Neuronal stem cell (in vitro differentiated cells): ENCODE results near the gene ABCB9.

ENCODE experiments used
- DNase-seq: peaks from one replicate; pipeline ENCODE4 v3.0.0-alpha.2; 2013; ENCODE audit warnings: low spot score
- H2AFZ ChIP-seq: one replicate; pipeline ENCODE4 v1.6.1; 2013; ENCODE audit warnings: mild to moderate bottlenecking, low read length, inconsistent platforms
- H2AK5ac ChIP-seq: 2 replicates; pipeline ENCODE4 v1.6.1; 2013; ENCODE audit warnings: low read depth, mild to moderate bottlenecking, inconsistent platforms, low read length, moderate library complexity, mixed read lengths
- H2BK120ac ChIP-seq: 2 replicates; pipeline ENCODE4 v1.6.1; 2013; ENCODE audit warnings: low read depth, mild to moderate bottlenecking, inconsistent platforms, low read length, moderate library complexity, mixed read lengths
- H2BK12ac ChIP-seq: one replicate; pipeline ENCODE4 v1.6.1; 2013; ENCODE audit warnings: low read length, inconsistent platforms
- H2BK15ac ChIP-seq: 2 replicates; pipeline ENCODE4 v1.6.1; 2013; ENCODE audit warnings: mild to moderate bottlenecking, low read length, inconsistent platforms, mixed read lengths
- H2BK5ac ChIP-seq: one replicate; pipeline ENCODE4 v1.6.1; 2013; ENCODE audit warnings: inconsistent platforms, mild to moderate bottlenecking, low read length, moderate library complexity
- H3K14ac ChIP-seq: one replicate; pipeline ENCODE4 v1.6.1; 2013; ENCODE audit warnings: low read length, inconsistent platforms
- H3K18ac ChIP-seq: 2 replicates; pipeline ENCODE4 v1.6.1; 2013; ENCODE audit warnings: low read length, inconsistent platforms
- H3K23ac ChIP-seq: 2 replicates; pipeline ENCODE4 v1.6.1; 2013; ENCODE audit warnings: low read depth, mild to moderate bottlenecking, mixed read lengths, low read length, inconsistent platforms; ENCODE audit not compliant: poor library complexity
- H3K27ac ChIP-seq: replicated peaks from 3 replicates; pipeline ENCODE4 v1.5.1; 2013; ENCODE audit warnings: low read length, inconsistent platforms
- H3K27me3 ChIP-seq, 3 experiments: 2 replicates each; pipeline ENCODE4 v1.6.1; 2013; ENCODE audit warnings: low read length in 3 of 3, mild to moderate bottlenecking in 2 of 3, inconsistent platforms in 1 of 3, low read depth in 1 of 3, mixed read lengths in 1 of 3, moderate library complexity in 1 of 3; ENCODE audit not compliant: control insufficient read depth in 3 of 3, insufficient read depth in 3 of 3
- H3K36me3 ChIP-seq, 2 donors: replicated peaks in 1 of 2; 2 replicates each; pipeline ENCODE4 v1.6.1; 2013; ENCODE audit warnings: low read length in 2 of 2; ENCODE audit not compliant: control insufficient read depth in 2 of 2, insufficient read depth in 2 of 2
- H3K4ac ChIP-seq: 2 replicates; pipeline ENCODE4 v1.6.1; 2013; ENCODE audit warnings: inconsistent platforms, mild to moderate bottlenecking, low read length, moderate library complexity
- H3K4me1 ChIP-seq, 2 donors: 1 replicate in 1 of 2; 2 replicates in 1 of 2; pipeline ENCODE4 v1.6.1; 2013; ENCODE audit warnings: low read length in 2 of 2, low read depth in 1 of 2; ENCODE audit not compliant: control insufficient read depth in 2 of 2, insufficient read depth in 1 of 2
- H3K4me2 ChIP-seq: one replicate; pipeline ENCODE4 v1.6.1; 2013; ENCODE audit warnings: mild to moderate bottlenecking, low read length, inconsistent platforms; ENCODE audit not compliant: insufficient read depth, poor library complexity, severe bottlenecking
- H3K4me3 ChIP-seq, 2 donors: 2 replicates each; pipeline ENCODE4 v1.5.1; 2013; ENCODE audit warnings: low read length in 2 of 2, mild to moderate bottlenecking in 2 of 2, inconsistent platforms in 1 of 2, moderate library complexity in 1 of 2
- H3K79me1 ChIP-seq: one replicate; pipeline ENCODE4 v1.6.1; 2013; ENCODE audit warnings: low read depth, mild to moderate bottlenecking, inconsistent platforms, low read length, moderate library complexity
- H3K9ac ChIP-seq: one replicate; pipeline ENCODE4 v1.6.1; 2013; ENCODE audit warnings: mild to moderate bottlenecking, low read depth, low read length, inconsistent platforms; ENCODE audit not compliant: poor library complexity
- H3K9me3 ChIP-seq, 2 donors: replicated peaks in 1 of 2; 2 replicates each; pipeline versions ENCODE3 to v1.6.1; 2013; ENCODE audit warnings: low read length in 2 of 2, mild to moderate bottlenecking in 2 of 2, inconsistent platforms in 1 of 2, low read depth in 1 of 2, mixed read lengths in 1 of 2, moderate library complexity in 1 of 2; ENCODE audit not compliant: control insufficient read depth in 2 of 2, insufficient read depth in 1 of 2
- H4K8ac ChIP-seq: one replicate; pipeline ENCODE4 v1.6.1; 2013; ENCODE audit warnings: low read depth, mild to moderate bottlenecking, inconsistent platforms, low read length, moderate library complexity
- H4K91ac ChIP-seq: one replicate; pipeline ENCODE4 v1.6.1; 2013; ENCODE audit warnings: low read length, low read depth, mild to moderate bottlenecking, inconsistent platforms; ENCODE audit not compliant: poor library complexity
- WGBS, 2 donors: extraction: QIAGEN DNeasy Blood & Tissue Kit; methylation state at CpG; one replicate each; pipeline ENCODE4 v1.1.7; 2013; ENCODE audit warnings: missing lambda C conversion rate in 2 of 2, mixed read lengths in 1 of 2; ENCODE audit not compliant: insufficient read length in 2 of 2, insufficient replicate concordance in 1 of 2; ENCODE audit errors: extremely low coverage in 2 of 2; 5-methylcytosine and 5-hydroxymethylcytosine counted together

The ABCB9 gene

DNA sequence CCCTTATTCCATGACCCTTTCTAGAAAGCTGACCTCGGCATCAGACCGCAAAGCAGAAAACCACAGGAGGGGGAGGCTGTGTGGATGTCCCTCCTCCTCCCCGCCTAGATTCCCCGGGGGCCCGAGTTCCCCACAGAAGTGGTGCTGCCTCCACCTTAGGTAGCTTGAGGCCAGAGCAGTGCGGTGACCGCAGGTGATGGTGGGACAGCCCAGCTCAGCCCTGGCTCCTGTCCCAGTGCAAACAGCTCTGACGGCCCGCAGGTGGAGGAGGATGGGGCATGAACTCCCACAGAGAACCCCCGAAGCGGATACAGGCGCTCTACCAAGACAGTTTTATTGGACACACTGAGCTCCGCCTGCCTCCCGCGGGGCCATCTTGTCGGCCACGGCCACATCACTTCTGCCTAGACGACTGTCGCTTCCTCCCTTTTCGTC, 33.7 kb upstream of the ABCB9 start:
- Histone ChIP-seq H4K91ac (no peak overlapping the region), H2AK5ac (peak overlapping the region; percentile 63), H4K8ac (no peak overlapping the region), H3K36me3 (peaks cover 0 to 6% of the 10 kb centered on the region in 2 donors), H2BK12ac (no peak overlapping the region), H3K4ac (no peak overlapping the region), H3K9ac (peak overlapping the region; percentile 72), H3K27me3 (no peaks in the 10 kb centered on the region), H2AFZ (no peak overlapping the region), H3K9me3 (no peaks in the 10 kb centered on the region), H3K4me3 (no peak overlapping the region), H3K27ac (no peak overlapping the region), H3K18ac (peak overlapping the region; percentile 38), H2BK15ac (no peak overlapping the region), H3K79me1 (no peaks in the 10 kb centered on the region), H3K4me2 (no peak overlapping the region), H3K4me1 (no peaks in the 10 kb centered on the region), H3K14ac (peak overlapping the region; percentile 6), H2BK120ac (no peak overlapping the region), H3K23ac (no peak overlapping the region), H2BK5ac (no peak overlapping the region)
- DNase-seq = no peak
- no CpG with 5 or more reads among the region's 20 CpGs for WGBS, 2 donors

DNA sequence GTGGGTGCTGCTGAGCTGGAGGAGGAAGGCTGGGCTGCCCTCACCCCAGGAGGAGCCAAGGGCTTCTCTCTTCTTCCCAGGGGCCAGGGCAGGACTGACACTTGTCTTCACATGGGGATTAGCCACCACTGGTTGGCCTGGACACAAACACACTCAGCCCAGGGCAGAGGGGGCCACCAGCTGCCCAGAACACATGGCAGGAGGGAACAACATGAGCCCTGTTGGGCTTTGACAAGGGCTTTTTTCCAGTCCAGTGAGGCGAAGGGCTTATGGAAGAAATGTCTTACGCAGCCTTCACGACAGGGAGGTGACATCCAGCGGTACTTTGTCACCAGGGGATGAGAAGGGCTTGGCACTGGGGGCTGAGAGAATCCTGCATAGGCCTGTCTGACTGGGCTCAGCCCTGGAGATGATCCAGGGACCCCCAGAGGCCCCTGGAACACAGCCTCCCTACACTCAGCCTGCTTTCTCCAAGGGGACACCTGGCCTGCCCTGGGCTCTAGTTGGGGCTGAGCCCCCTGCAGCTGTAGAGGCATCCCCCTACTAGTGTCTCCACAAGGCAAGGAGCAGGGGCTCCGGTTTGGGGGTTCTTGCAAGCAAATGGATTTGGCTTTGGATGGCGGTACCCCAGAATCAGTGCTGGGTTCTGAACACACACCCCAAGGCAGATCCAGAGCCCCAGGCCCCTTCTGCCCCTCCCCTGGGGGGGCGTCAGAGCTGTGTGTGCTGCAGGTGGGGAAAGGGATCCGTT, 33.1 kb upstream of the ABCB9 start:
- DNase-seq = no peak
- H2BK12ac ChIP-seq = no peak overlapping the region
- H4K8ac ChIP-seq = peak overlapping the region; percentile 72
- no CpG with 5 or more reads among the region's 8 CpGs for WGBS, 2 donors
- no peak overlapping the region for H3K4ac ChIP-seq
- H2AK5ac ChIP-seq = peak overlapping the region; percentile 63
- H2BK5ac ChIP-seq = no peak overlapping the region
- no peak overlapping the region for H4K91ac ChIP-seq
- H3K9ac ChIP-seq = no peak overlapping the region
- H2BK120ac ChIP-seq = no peak overlapping the region
- H2AFZ ChIP-seq = no peak overlapping the region
- H3K27ac ChIP-seq = no peak overlapping the region
- H3K9me3 ChIP-seq = no peaks in the 10 kb centered on the region
- no peak overlapping the region for H3K18ac ChIP-seq
- no peak overlapping the region for H3K23ac ChIP-seq
- no peak overlapping the region for H2BK15ac ChIP-seq
- no peak overlapping the region for H3K14ac ChIP-seq
- H3K4me1 ChIP-seq = no peaks in the 10 kb centered on the region
- no peaks in the 10 kb centered on the region for H3K27me3 ChIP-seq
- no peak overlapping the region for H3K4me3 ChIP-seq
- H3K79me1 ChIP-seq = no peaks in the 10 kb centered on the region
- peaks cover 0 to 6% of the 10 kb centered on the region in 2 donors for H3K36me3 ChIP-seq
- no peak overlapping the region for H3K4me2 ChIP-seq

DNA sequence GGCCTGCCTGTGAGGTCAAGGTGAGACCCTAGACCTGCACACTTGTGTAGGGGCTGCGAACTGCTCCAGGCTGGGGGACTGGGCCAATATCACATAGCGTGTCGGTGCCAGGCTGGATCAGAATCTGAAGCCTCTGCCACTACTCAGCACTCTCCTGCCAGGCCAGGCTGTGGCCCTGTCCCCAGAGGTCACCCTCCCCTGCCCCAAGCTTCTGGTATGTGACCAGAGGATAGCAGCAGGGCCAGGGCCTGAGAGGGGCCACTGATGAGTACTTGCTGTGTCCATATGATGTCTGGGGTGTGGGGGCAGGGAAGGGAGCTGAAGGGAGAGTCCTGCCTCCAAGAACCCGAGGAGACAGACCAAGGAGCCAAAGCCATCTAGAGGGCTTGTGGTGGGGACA, 32.1 kb upstream of the ABCB9 start:
- no peak overlapping the region for H2BK12ac ChIP-seq
- no peaks in the 10 kb centered on the region for H3K79me1 ChIP-seq
- no CpG with 5 or more reads among the region's 4 CpGs for WGBS, 2 donors
- peaks cover 0 to 6% of the 10 kb centered on the region in 2 donors for H3K36me3 ChIP-seq
- H3K4me3 ChIP-seq = no peak overlapping the region
- peak overlapping the region; percentile 37 for H2BK15ac ChIP-seq
- H2AFZ ChIP-seq = no peak overlapping the region
- H3K14ac ChIP-seq = peak overlapping the region; percentile 97
- H4K91ac ChIP-seq = no peak overlapping the region
- peak overlapping the region; percentile 20 for H3K23ac ChIP-seq
- no peak overlapping the region for H3K4ac ChIP-seq
- H3K4me2 ChIP-seq = no peak overlapping the region
- DNase-seq = no peak
- no peak overlapping the region for H3K27ac ChIP-seq
- H4K8ac ChIP-seq = no peak overlapping the region
- H2AK5ac ChIP-seq = peak overlapping the region; percentile 37
- H3K27me3 ChIP-seq = no peaks in the 10 kb centered on the region
- no peak overlapping the region for H2BK5ac ChIP-seq
- H3K9me3 ChIP-seq = no peaks in the 10 kb centered on the region
- H3K18ac ChIP-seq = peak overlapping the region; percentile 4
- H2BK120ac ChIP-seq = no peak overlapping the region
- no peaks in the 10 kb centered on the region for H3K4me1 ChIP-seq
- H3K9ac ChIP-seq = no peak overlapping the region

DNA sequence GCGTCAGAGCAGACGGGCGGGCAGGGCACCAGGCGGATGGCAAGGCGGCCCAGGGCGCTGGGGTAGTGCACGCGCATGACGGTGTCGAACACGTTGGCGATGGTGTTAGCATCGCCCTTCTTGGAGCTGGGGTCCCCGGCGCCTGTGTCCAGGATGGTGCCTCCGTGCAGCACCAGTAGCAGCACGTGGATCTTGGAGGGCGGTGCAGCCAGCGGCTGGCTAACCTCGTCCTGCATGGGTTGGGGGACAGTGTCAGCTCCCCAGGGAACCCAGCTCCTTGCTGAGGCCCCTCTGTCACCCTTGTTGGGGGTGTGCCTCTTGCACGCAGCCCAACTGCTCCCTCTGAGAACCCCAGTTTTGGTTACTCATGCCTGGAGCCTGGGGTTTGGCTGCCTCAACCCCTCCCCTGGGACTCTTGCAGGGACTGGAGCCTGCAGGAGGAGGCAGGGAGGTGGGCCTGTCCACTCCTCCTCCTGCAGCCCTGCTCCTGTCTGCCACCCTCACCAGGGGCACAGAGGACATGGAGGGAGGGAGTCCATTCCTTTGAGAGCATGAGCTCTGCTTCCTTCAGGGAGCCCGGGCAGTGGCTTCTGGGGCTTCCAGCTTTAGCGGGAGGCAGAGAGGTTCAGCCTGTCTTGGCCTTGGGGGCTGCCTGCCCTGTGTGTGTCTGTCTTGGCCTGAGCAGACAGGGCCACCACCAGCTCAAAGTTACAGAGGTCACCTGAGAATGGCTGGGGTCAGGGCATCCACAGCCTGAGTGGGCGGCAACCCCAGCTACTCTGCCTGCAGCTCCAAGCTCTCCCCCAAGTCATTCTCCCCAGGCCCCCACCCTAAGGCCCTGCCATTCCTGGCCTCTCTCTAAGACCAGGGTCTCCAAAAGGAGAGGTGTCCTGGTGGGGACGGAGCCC, 31.3 kb upstream of the ABCB9 start:
- H3K4me3 ChIP-seq = no peak overlapping the region
- H3K4me2 ChIP-seq = no peak overlapping the region
- H2BK12ac ChIP-seq = peak overlapping the region; percentile 22
- no peaks in the 10 kb centered on the region for H3K4me1 ChIP-seq
- H3K9ac ChIP-seq = peak overlapping the region; percentile 4
- peak overlapping the region; percentile 68 for H2AK5ac ChIP-seq
- no peak overlapping the region for H2BK120ac ChIP-seq
- no peaks in the 10 kb centered on the region for H3K27me3 ChIP-seq
- H3K14ac ChIP-seq = peak overlapping the region; percentile 97
- H2BK15ac ChIP-seq = peak overlapping the region; percentile 17
- no peaks in the 10 kb centered on the region for H3K9me3 ChIP-seq
- H3K27ac ChIP-seq = no peak overlapping the region
- no peak overlapping the region for H2BK5ac ChIP-seq
- no CpG with 5 or more reads among the region's 25 CpGs for WGBS, 2 donors
- H3K18ac ChIP-seq = peak overlapping the region; percentile 76
- H4K8ac ChIP-seq = peak overlapping the region; percentile 17
- peak overlapping the region; percentile 97 for H3K23ac ChIP-seq
- no peaks in the 10 kb centered on the region for H3K79me1 ChIP-seq
- peaks cover 0 to 6% of the 10 kb centered on the region in 2 donors for H3K36me3 ChIP-seq
- H3K4ac ChIP-seq = no peak overlapping the region
- DNase-seq = no peak
- H4K91ac ChIP-seq = no peak overlapping the region
- H2AFZ ChIP-seq = no peak overlapping the region
